ENCODE results near the gene LSAMP.

Gene LSAMP

GRCh38 chr3:116350119-116350733 is 95.1 kb downstream of the LSAMP start:
- DNase-seq, result no peak

- no peak for DNase-seq
Observed at GRCh38 chr3:116348216-116348615, 97.1 kb downstream of the LSAMP start.

- no peak for DNase-seq
Observed at GRCh38 chr3:116342499-116342898, 102.8 kb downstream of the LSAMP start.

- no peak for DNase-seq
Observed at GRCh38 chr3:116341899-116342298, 103.4 kb downstream of the LSAMP start.

- no peak for DNase-seq
Observed at GRCh38 chr3:116341381-116341780, 103.9 kb downstream of the LSAMP start.

- no peak for DNase-seq
Observed at GRCh38 chr3:116340680-116341216, 104.5 kb downstream of the LSAMP start.

GRCh38 chr3:116339441-116340028 is 105.8 kb downstream of the LSAMP start:
- DNase-seq, result no peak

- no peak for DNase-seq
Observed at GRCh38 chr3:116338713-116339112, 106.6 kb downstream of the LSAMP start.

- DNase-seq, result no peak
Observed at GRCh38 chr3:116337229-116337628, 108.1 kb downstream of the LSAMP start.

GRCh38 chr3:116331380-116331779 is 113.9 kb downstream of the LSAMP start:
- no peak for DNase-seq

GRCh38 chr3:116322750-116323375 is 122.4 kb downstream of the LSAMP start:
- DNase-seq, result no peak

GRCh38 chr3:116318370-116318769 is 126.9 kb downstream of the LSAMP start:
- no peak for DNase-seq

GRCh38 chr3:116316771-116317170 is 128.5 kb downstream of the LSAMP start:
- no peak for DNase-seq

- DNase-seq, result no peak
Observed at GRCh38 chr3:116314476-116314875, 130.8 kb downstream of the LSAMP start.

GRCh38 chr3:116306720-116307119 is 138.6 kb downstream of the LSAMP start:
- no peak for DNase-seq

GRCh38 chr3:116306149-116306548 is 139.1 kb downstream of the LSAMP start:
- no peak for DNase-seq

- DNase-seq, result no peak
Observed at GRCh38 chr3:116302087-116302747, 143.1 kb downstream of the LSAMP start.

GRCh38 chr3:116301422-116301821 is 143.9 kb downstream of the LSAMP start:
- DNase-seq, result no peak

- no peak for DNase-seq
Observed at GRCh38 chr3:116300226-116300625, 145.1 kb downstream of the LSAMP start.

GRCh38 chr3:116299646-116300081 is 145.6 kb downstream of the LSAMP start:
- DNase-seq, result no peak

- no peak for DNase-seq
Observed at GRCh38 chr3:116298151-116298550, 147.1 kb downstream of the LSAMP start.

- no peak for DNase-seq
Observed at GRCh38 chr3:116291141-116291540, 154.1 kb downstream of the LSAMP start.

- no peak for DNase-seq
Observed at GRCh38 chr3:116288485-116288884, 156.8 kb downstream of the LSAMP start.
